Prostate gland (tissue), 2 donors: Measurements from ENCODE around the gene AVPR2. TPM values are rescaled to one million over a fixed set of nuclear protein-coding genes. Genes with fewer than 3 reads are reported as not detected.

ENCODE experiments used
- DNase-seq: peaks from one replicate; pipeline ENCODE4 v3.0.0-alpha.2; 2019; ENCODE audit warnings: low spot score
- H3K27ac ChIP-seq, 2 donors: fragments of 200-600 bp; sonication (generic); 2 replicates each; pipeline ENCODE4 v1.5.1; 2017 to 2019
- H3K27me3 ChIP-seq: fragments of 200-600 bp; sonication (generic); replicated peaks from 2 replicates; pipeline ENCODE4 v1.5.1; 2019; ENCODE audit not compliant: insufficient read depth
- H3K36me3 ChIP-seq, 2 donors: fragments of 200-600 bp; sonication (generic); 1 replicate in 1 of 2; 2 replicates in 1 of 2; pipeline versions ENCODE4 v1.5.1 to v1.8.1; 2017 to 2019
- H3K4me1 ChIP-seq: fragments of 200-600 bp; sonication (generic); replicated peaks from 2 replicates; pipeline ENCODE4 v1.5.1; 2019
- H3K4me3 ChIP-seq, 2 donors: fragments of 200-600 bp; sonication (generic); 2 replicates each; pipeline ENCODE4 v1.5.1; 2017 to 2019
- H3K9me3 ChIP-seq: fragments of 200-600 bp; sonication (generic); 2 replicates; pipeline ENCODE4 v1.5.1; 2017
- POLR2A ChIP-seq: fragments of 450-650 bp; IDR thresholded peaks from one replicate; pipeline ENCODE4 v1.6.1; 2016; ENCODE audit warnings: antibody characterized with exemption, mild to moderate bottlenecking
- POLR2AphosphoS5 ChIP-seq: sonication (generic); formaldehyde crosslinking; IDR thresholded peaks from one replicate; pipeline ENCODE4 v1.6.1; 2017; ENCODE audit warnings: antibody characterized with exemption
- WGBS: methylation state at CpG from one replicate; pipeline ENCODE4 v1.1.5; 2018; 5-methylcytosine and 5-hydroxymethylcytosine counted together
- intact Hi-C: fragments of 100-400 bp; cut with DNase I; formaldehyde crosslinking; loops from one replicate; pipeline ENCODE4 v1.14.2; 2022
- total RNA-seq, 2 donors: library from RNA; depleted of rRNA; stranded (reverse); fragments of >200 nt; gene quantifications; one replicate each; pipeline ENCODE4 v1.1.0, GENCODE V29; 2016
- TF ChIP-seq, protein P1 (sequence below), 4 experiments: fragments of 200-600 bp in 2 of 4; fragments of 450-650 bp in 2 of 4; sonication (generic) in 2 of 4; IDR thresholded peaks; 1 replicate in 3 of 4; 2 replicates in 1 of 4; pipeline ENCODE4 v1.5.1; 2016 to 2019; ENCODE audit warnings: antibody characterized with exemption in 4 of 4, mild to moderate bottlenecking in 2 of 4, moderate library complexity in 2 of 4

The AVPR2 gene
- total RNA-seq, 2 donors from 2014 or later = 0.41 to 2.5 TPM

DNA sequence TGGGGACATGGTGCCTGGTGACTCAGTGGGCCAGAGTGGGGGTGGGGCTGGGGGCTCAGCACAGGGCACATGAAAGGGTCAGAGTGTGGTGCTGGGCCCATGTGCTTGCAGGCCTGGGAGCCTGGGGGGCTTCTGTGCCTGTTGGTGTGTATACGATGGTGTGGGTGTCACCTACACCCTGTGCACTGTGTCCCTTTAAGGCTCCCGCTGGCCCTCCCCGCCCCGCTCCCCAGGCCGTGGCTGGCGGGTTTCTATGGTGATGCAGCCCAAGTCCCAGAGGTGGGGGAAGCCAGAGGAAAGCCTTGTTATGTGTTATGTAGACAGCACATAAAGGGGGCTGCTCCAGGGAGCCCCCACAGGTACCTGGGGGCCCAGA, 24.0 kb upstream of the AVPR2 start:
- H3K27ac ChIP-seq = no peak overlapping the region
- 23% methylated on average over 5 of the region's 6 CpGs for WGBS
- intact Hi-C loops = no loop called here
- no peak for DNase-seq
- peaks cover 2% of the 10 kb centered on the region for H3K27me3 ChIP-seq
- H3K36me3 ChIP-seq = no peaks in the 10 kb centered on the region
- H3K4me1 ChIP-seq = no peaks in the 10 kb centered on the region
- TF ChIP-seq, protein P1, sequence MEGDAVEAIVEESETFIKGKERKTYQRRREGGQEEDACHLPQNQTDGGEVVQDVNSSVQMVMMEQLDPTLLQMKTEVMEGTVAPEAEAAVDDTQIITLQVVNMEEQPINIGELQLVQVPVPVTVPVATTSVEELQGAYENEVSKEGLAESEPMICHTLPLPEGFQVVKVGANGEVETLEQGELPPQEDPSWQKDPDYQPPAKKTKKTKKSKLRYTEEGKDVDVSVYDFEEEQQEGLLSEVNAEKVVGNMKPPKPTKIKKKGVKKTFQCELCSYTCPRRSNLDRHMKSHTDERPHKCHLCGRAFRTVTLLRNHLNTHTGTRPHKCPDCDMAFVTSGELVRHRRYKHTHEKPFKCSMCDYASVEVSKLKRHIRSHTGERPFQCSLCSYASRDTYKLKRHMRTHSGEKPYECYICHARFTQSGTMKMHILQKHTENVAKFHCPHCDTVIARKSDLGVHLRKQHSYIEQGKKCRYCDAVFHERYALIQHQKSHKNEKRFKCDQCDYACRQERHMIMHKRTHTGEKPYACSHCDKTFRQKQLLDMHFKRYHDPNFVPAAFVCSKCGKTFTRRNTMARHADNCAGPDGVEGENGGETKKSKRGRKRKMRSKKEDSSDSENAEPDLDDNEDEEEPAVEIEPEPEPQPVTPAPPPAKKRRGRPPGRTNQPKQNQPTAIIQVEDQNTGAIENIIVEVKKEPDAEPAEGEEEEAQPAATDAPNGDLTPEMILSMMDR (IDR thresholded peaks at IDR 0.05) = no peak
- no peak for TF ChIP-seq POLR2AphosphoS5
- no peak for TF ChIP-seq POLR2A
- H3K9me3 ChIP-seq = no peaks in the 10 kb centered on the region
- no peak overlapping the region for H3K4me3 ChIP-seq

DNA sequence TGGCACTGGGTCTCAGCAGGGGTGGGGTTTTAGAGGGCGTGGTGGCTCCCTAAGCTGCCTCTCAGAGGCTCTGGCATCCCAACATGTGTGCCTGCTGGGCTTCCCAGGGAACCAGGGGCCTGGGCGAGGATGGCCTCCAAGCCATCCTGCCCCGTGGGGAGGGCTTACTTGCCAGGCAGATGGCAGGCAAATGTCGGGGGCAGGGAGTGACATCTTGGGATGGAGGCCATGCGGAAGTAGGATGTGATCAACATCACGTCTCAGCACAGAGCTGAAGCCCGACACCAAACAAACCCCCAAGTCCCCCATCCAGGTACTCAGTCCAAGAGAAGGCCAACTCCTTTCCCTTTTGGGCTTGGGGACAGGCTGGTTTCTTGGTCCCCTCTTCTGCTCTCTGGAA, 23.2 kb upstream of the AVPR2 start:
- peaks cover 2% of the 10 kb centered on the region for H3K27me3 ChIP-seq
- intact Hi-C loops = no loop called here
- H3K9me3 ChIP-seq = no peaks in the 10 kb centered on the region
- H3K4me1 ChIP-seq = no peaks in the 10 kb centered on the region
- TF ChIP-seq POLR2AphosphoS5 (no peak), POLR2A (no peak)
- TF ChIP-seq, protein P1 (IDR thresholded peaks at IDR 0.05) = no peak
- no peak overlapping the region for H3K4me3 ChIP-seq
- no peak for DNase-seq
- WGBS = 77% methylated on average over 7 of the region's 7 CpGs
- H3K36me3 ChIP-seq = no peaks in the 10 kb centered on the region
- H3K27ac ChIP-seq = no peak overlapping the region

DNA sequence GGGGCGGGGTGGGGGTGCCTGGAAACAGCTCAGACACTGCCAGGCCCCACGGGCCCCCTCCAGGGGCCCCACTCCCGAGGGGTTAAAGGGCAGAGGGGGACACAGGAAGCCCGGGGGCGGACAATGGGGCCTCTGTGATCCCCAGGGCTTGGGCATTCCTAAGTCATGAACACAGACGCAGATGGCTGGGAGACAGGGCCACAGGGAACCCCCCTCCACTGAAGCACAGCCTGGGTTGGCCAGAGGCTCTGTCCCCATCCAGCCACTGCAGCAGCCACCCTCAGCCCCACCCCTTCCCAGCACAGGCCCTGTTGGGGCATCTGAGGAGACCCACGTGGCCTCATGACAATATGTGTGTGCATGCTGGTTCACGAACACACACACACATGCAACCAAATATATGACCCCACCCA, 22.4 kb upstream of the AVPR2 start:
- H3K9me3 ChIP-seq = no peaks in the 10 kb centered on the region
- intact Hi-C loops = no loop called here
- no peak for TF ChIP-seq POLR2A
- TF ChIP-seq POLR2AphosphoS5 = no peak
- TF ChIP-seq, protein P1 (IDR thresholded peaks at IDR 0.05) = no peak
- no peaks in the 10 kb centered on the region for H3K4me1 ChIP-seq
- H3K4me3 ChIP-seq = no peak overlapping the region
- H3K27ac ChIP-seq = no peak overlapping the region
- DNase-seq = no peak
- peaks cover 2% of the 10 kb centered on the region for H3K27me3 ChIP-seq
- WGBS = 52% methylated on average over 4 of the region's 8 CpGs
- no peaks in the 10 kb centered on the region for H3K36me3 ChIP-seq

DNA sequence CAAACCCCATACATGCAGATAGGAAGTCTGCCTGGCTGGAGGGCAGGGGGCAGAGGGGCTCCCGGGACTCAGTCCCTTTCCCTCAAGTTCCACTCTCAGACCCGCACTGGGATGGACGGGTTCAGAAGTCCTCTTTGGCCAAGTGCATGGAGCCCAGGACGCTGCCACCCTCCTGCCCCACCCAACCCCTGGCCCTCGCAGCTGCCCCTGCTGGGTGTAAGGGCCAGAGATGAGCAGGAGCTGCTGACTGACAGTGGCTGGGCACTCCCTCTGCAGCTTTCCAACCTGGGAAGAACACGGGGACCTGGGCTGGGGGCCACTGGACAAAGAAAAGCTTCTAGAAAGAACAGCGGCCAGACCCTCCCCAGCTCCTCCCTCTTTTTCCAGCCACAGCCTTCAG, 21.9 kb upstream of the AVPR2 start:
- Histone ChIP-seq H3K36me3 (no peaks in the 10 kb centered on the region), H3K9me3 (no peaks in the 10 kb centered on the region), H3K27ac (no peak overlapping the region), H3K27me3 (peaks cover 2% of the 10 kb centered on the region), H3K4me1 (no peaks in the 10 kb centered on the region), H3K4me3 (no peak overlapping the region)
- WGBS = 62% methylated on average over 4 of the region's 7 CpGs
- no peak for DNase-seq
- TF ChIP-seq, protein P1 (IDR thresholded peaks at IDR 0.05) = no peak
- no peak for TF ChIP-seq POLR2AphosphoS5
- TF ChIP-seq POLR2A = no peak
- intact Hi-C loops = no loop called here

DNA sequence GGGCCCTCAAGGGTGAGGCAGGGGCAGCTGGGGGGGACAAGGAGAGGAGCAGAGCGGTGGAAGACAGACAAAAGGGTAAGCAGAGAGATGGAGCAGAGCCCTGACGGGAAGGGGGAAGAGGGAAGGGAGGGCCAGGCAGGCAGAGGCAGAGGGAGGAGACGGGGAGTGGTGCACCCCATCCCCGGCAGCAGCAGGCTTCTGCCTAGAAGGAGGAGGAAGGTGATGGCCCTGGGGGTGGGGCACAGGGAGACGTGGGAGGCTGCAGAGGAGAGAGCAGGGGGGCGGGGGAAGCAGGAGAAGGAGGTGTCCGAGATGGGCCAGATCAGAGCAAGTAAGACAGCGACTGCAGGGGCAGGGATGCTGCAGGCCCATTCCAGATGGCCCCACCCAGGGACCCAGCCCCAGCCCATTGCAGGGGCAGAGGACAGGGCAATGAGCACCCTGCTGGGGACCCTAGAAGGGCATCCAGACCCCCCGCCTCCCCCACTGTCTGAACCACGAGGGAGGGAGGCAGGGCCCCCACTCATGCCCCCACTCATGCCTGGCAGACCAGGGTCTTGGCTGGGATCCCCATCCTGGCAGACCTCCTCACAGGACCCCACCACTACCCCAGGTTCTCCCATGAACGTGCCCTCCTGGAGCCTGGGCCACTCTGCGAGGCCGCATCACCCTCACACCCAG, 21.2 kb upstream of the AVPR2 start:
- H3K4me3 ChIP-seq = no peak overlapping the region
- no peak for TF ChIP-seq POLR2A
- TF ChIP-seq, protein P1 (IDR thresholded peaks at IDR 0.05) = no peak
- TF ChIP-seq POLR2AphosphoS5 = no peak
- intact Hi-C loops = no loop called here
- no peaks in the 10 kb centered on the region for H3K4me1 ChIP-seq
- no peaks in the 10 kb centered on the region for H3K36me3 ChIP-seq
- no peak overlapping the region for H3K27ac ChIP-seq
- H3K27me3 ChIP-seq = peaks cover 2% of the 10 kb centered on the region
- no peaks in the 10 kb centered on the region for H3K9me3 ChIP-seq
- 37% methylated on average over 12 of the region's 13 CpGs for WGBS
- DNase-seq = no peak
